K562 (cell line): ENCODE measurements around the gene NOL4L. TPM values are rescaled to one million over a fixed set of nuclear protein-coding genes. Genes with fewer than 3 reads are reported as not detected.

Experiments
- BRF2 ChIP-seq: IDR thresholded peaks from 3 replicates; pipeline ENCODE4 v1.6.1; 2011; ENCODE audit warnings: borderline replicate concordance, mild to moderate bottlenecking; ENCODE audit not compliant: insufficient read length, insufficient read depth
- CCNT2 ChIP-seq: IDR thresholded peaks from 2 replicates; pipeline ENCODE4 v1.6.1; 2011; ENCODE audit warnings: borderline replicate concordance, low read depth, mild to moderate bottlenecking, moderate library complexity, mixed read lengths, low read length; ENCODE audit not compliant: insufficient read length; ENCODE audit errors: extremely low read depth
- FIP1L1 ChIP-seq: fragments of 200-400 bp; formaldehyde crosslinking; IDR thresholded peaks from 2 replicates; pipeline ENCODE4 v1.6.1; 2018; ENCODE audit warnings: mild to moderate bottlenecking, low read depth, low read length; ENCODE audit not compliant: poor library complexity, severe bottlenecking
- FOSL1 ChIP-seq: fragments of 200-800 bp; sonication (Bioruptor generic); conservative IDR thresholded peaks from 2 replicates; pipeline ENCODE4 v1.6.1; 2016; ENCODE audit warnings: missing genetic modification characterization, missing compliant biosample characterization
- HINFP ChIP-seq: fragments of 450-650 bp; conservative IDR thresholded peaks from 2 replicates; pipeline ENCODE4 v1.6.1; 2016; ENCODE audit warnings: missing genetic modification characterization, low read depth, mild to moderate bottlenecking, control low read depth, missing compliant biosample characterization
- HOXB6 ChIP-seq: fragments of 250-450 bp; sonication (Bioruptor Pico); IDR thresholded peaks from 2 replicates; pipeline ENCODE4 v1.5.1; 2022; ENCODE audit warnings: mild to moderate bottlenecking, borderline replicate concordance
- KDM1A ChIP-seq, 2 experiments: fragments of 450-650 bp; IDR thresholded peaks; 2 replicates each; pipeline ENCODE4 v1.6.1; 2016; ENCODE audit warnings: mild to moderate bottlenecking in 2 of 2
- L3MBTL2 ChIP-seq: fragments of 450-650 bp; IDR thresholded peaks from 2 replicates; pipeline ENCODE4 v1.6.1; 2016; ENCODE audit warnings: mild to moderate bottlenecking, moderate library complexity
- NFRKB ChIP-seq: fragments of 450-650 bp; IDR thresholded peaks from 2 replicates; pipeline ENCODE4 v1.6.1; 2016; ENCODE audit warnings: low read depth
- PKNOX1 ChIP-seq: fragments of 450-650 bp; IDR thresholded peaks from 2 replicates; pipeline ENCODE4 v1.6.1; 2016
- STAT5A ChIP-seq: IDR thresholded peaks from 2 replicates; pipeline ENCODE4 v1.6.1; 2012; ENCODE audit warnings: low read length, inconsistent platforms, borderline replicate concordance
- ZBTB11 ChIP-seq, 3 experiments: fragments of 200-800 bp in 1 of 3; fragments of 250-450 bp in 1 of 3; fragments of 450-650 bp in 1 of 3; sonication (Bioruptor Pico) in 1 of 3; sonication (Bioruptor generic) in 1 of 3; formaldehyde crosslinking in 1 of 3; IDR thresholded peaks; 2 replicates each; pipeline versions ENCODE4 v1.6.1 to v1.8.0; 2016 to 2022; ENCODE audit warnings: mild to moderate bottlenecking in 2 of 3, missing genetic modification characterization in 2 of 3, missing compliant biosample characterization in 1 of 3, moderate library complexity in 1 of 3
- ZFP36 ChIP-seq: fragments of 150-350 bp; IDR thresholded peaks from 2 replicates; pipeline ENCODE4 v1.6.1; 2018; ENCODE audit warnings: low read length, low read depth; ENCODE audit not compliant: partially characterized antibody
- ZNF134 ChIP-seq: fragments of 250-450 bp; sonication (Bioruptor Pico); conservative IDR thresholded peaks from 2 replicates; pipeline ENCODE4 v1.4.0; 2020
- ZNF165 ChIP-seq: fragments of 250-450 bp; sonication (Bioruptor Pico); IDR thresholded peaks from 2 replicates; pipeline ENCODE4 v1.4.0; 2020; ENCODE audit warnings: borderline replicate concordance
- ZNF41 ChIP-seq: fragments of 250-450 bp; sonication (Bioruptor Pico); conservative IDR thresholded peaks from 2 replicates; pipeline ENCODE4 v1.4.0; 2020; ENCODE audit warnings: mild to moderate bottlenecking
- ZNF655 ChIP-seq: fragments of 250-450 bp; sonication (Bioruptor Pico); IDR thresholded peaks from 2 replicates; pipeline ENCODE4 v1.5.0; 2021
- polyA plus RNA-seq, 8 experiments: library from polyadenylated mRNA; depleted of rRNA in 4 of 8; stranded (reverse) in 5 of 8; unstranded in 3 of 8; fragments of >200 nt; fragmentation: Nextera tagmentation in 2 of 8; fragmentation: Illumina TruSeq in 1 of 8; extraction: Ambion mirVana in 2 of 8; extraction: Trizol in 1 of 8; gene quantifications; 2 replicates each; pipeline versions ENCODE4 v1.2.1 to v1.2.3, GENCODE V29; 2011 to 2014; ENCODE audit warnings: inconsistent platforms in 1 of 8, missing spikeins in 1 of 8
- total RNA-seq, 7 experiments: library from RNA; depleted of rRNA in 6 of 7; stranded (reverse); fragments of >200 nt in 6 of 7; fragmentation: Illumina TruSeq in 2 of 7; extraction: Trizol in 2 of 7; gene quantifications; 2 replicates each; pipeline versions ENCODE4 v1.2.1 to v1.2.3, GENCODE V29; 2011 to 2021; ENCODE audit warnings: low replicate concordance in 1 of 7

NOL4L gene
- total and polyA plus RNA-seq, 9 of the 15 experiments (the other 6 are each of a cell fraction or from before 2014, with no cell fraction given), result 5.1 to 36.2 (median 13.6) TPM

- TF ChIP-seq ZNF655 (no peak), ZNF41 (CRISPR knock-in tag) (no peak), CCNT2 (peak; percentile 74), HOXB6 (CRISPR knock-in tag) (no peak), BRF2 (no peak), FOSL1 (tag) (no peak), ZNF134 (CRISPR knock-in tag) (no peak), KDM1A (IDR thresholded peaks at IDR 0.05) (peak; percentile 74 to 92), FIP1L1 (no peak), NFRKB (no peak), PKNOX1 (no peak), L3MBTL2 (0 out of 2 replicates have a peak, but pooled peaks have one; percentile 26), STAT5A (no peak), ZBTB11 (CRISPR knock-in tag; IDR thresholded peaks at IDR 0.05) (peak in 1 of 3 experiments; percentile 35; a peak in 1 of 6 replicates), HINFP (tag) (no peak), ZFP36 (peak; percentile 29), ZNF165 (no peak)
Measured at GRCh38 chr20:32582659-32583580, 2.2 kb downstream of the NOL4L start (continued).
